GM12878 (cell line): ENCODE data around the gene PMM1. TPM values are rescaled to one million over a fixed set of nuclear protein-coding genes. Genes with fewer than 3 reads are reported as not detected.

Experiments
- FOXK2 ChIP-seq: fragments of 450-650 bp; IDR thresholded peaks from 2 replicates; pipeline ENCODE4 v1.6.1; 2017; ENCODE audit warnings: mild to moderate bottlenecking, moderate library complexity
- MXI1 ChIP-seq: fragments of 150-350 bp; IDR thresholded peaks from 2 replicates; pipeline ENCODE4 v1.6.1; 2011; ENCODE audit warnings: low read depth, mild to moderate bottlenecking, inconsistent platforms, low read length, improper control_type of control experiment
- NFXL1 ChIP-seq: fragments of 450-650 bp; IDR thresholded peaks from 2 replicates; pipeline ENCODE4 v1.6.1; 2017; ENCODE audit warnings: antibody characterized with exemption, mild to moderate bottlenecking, borderline replicate concordance
- SPI1 ChIP-seq: IDR thresholded peaks from 2 replicates; pipeline ENCODE4 v1.6.1; 2011; ENCODE audit warnings: low read depth, mild to moderate bottlenecking, low read length, moderate library complexity, borderline replicate concordance; ENCODE audit not compliant: insufficient read depth
- TARDBP ChIP-seq: IDR thresholded peaks from 2 replicates; pipeline ENCODE4 v1.6.1; 2016; ENCODE audit warnings: borderline replicate concordance
- TCF7 ChIP-seq: IDR thresholded peaks from 2 replicates; pipeline ENCODE4 v1.6.1; 2014; ENCODE audit warnings: antibody characterized with exemption, borderline replicate concordance
- ZBED1 ChIP-seq: IDR thresholded peaks from 2 replicates; pipeline ENCODE4 v1.6.1; 2016; ENCODE audit warnings: borderline replicate concordance
- polyA plus RNA-seq, 11 experiments: library from polyadenylated mRNA; depleted of rRNA in 4 of 11; unstranded in 6 of 11; stranded (reverse) in 5 of 11; fragments of >200 nt; fragmentation: Nextera tagmentation in 4 of 11; fragmentation: Illumina TruSeq in 1 of 11; extraction: Ambion mirVana in 4 of 11; extraction: Trizol in 1 of 11; gene quantifications; 1 replicate in 1 of 11; 2 replicates in 10 of 11; pipeline versions ENCODE4 v1.2.1 to v1.2.3, GENCODE V29; 2011 to 2016; ENCODE audit warnings: inconsistent platforms in 2 of 11, missing spikeins in 2 of 11, low read depth in 1 of 11
- total RNA-seq, 4 experiments: library from RNA; depleted of rRNA in 3 of 4; stranded (reverse); fragments of >200 nt in 3 of 4; fragmentation: Illumina TruSeq in 1 of 4; extraction: Trizol in 1 of 4; gene quantifications; 2 replicates each; pipeline versions ENCODE4 v1.2.1 to v1.2.3, GENCODE V29; 2013 to 2021
- TF ChIP-seq, protein P1 (sequence below): IDR thresholded peaks from 2 replicates; pipeline ENCODE4 v1.6.1; 2012; ENCODE audit warnings: low read depth, low read length, improper control_type of control experiment
- TF ChIP-seq, protein P2 (sequence below): fragments of 450-650 bp; IDR thresholded peaks from 2 replicates; pipeline ENCODE4 v1.6.1; 2016; ENCODE audit warnings: mild to moderate bottlenecking, moderate library complexity, borderline replicate concordance
- TF ChIP-seq, protein P3 (sequence below): IDR thresholded peaks from 2 replicates; pipeline ENCODE4 v1.6.1; 2011; ENCODE audit warnings: mild to moderate bottlenecking, low read depth, low read length, moderate library complexity; ENCODE audit not compliant: insufficient replicate concordance
- TF ChIP-seq, protein P4 (sequence below): fragments of 450-650 bp; IDR thresholded peaks from 2 replicates; pipeline ENCODE4 v1.6.1; 2017; ENCODE audit warnings: low read depth, mild to moderate bottlenecking, moderate library complexity
- TF ChIP-seq, protein P5 (sequence below): fragments of 450-650 bp; IDR thresholded peaks from 2 replicates; pipeline ENCODE4 v1.6.1; 2017; ENCODE audit warnings: borderline replicate concordance
- TF ChIP-seq, protein P6 (sequence below): fragments of 450-650 bp; formaldehyde crosslinking; IDR thresholded peaks from 2 replicates; pipeline ENCODE4 v1.5.0; 2022; ENCODE audit warnings: mild to moderate bottlenecking, missing genetic modification characterization

The PMM1 gene
- total and polyA plus RNA-seq, 10 of the 15 experiments (the other 5 are each of a cell fraction or from before 2014, with no cell fraction given) = 8.2 to 32.2 (median 16.9) TPM

DNA sequence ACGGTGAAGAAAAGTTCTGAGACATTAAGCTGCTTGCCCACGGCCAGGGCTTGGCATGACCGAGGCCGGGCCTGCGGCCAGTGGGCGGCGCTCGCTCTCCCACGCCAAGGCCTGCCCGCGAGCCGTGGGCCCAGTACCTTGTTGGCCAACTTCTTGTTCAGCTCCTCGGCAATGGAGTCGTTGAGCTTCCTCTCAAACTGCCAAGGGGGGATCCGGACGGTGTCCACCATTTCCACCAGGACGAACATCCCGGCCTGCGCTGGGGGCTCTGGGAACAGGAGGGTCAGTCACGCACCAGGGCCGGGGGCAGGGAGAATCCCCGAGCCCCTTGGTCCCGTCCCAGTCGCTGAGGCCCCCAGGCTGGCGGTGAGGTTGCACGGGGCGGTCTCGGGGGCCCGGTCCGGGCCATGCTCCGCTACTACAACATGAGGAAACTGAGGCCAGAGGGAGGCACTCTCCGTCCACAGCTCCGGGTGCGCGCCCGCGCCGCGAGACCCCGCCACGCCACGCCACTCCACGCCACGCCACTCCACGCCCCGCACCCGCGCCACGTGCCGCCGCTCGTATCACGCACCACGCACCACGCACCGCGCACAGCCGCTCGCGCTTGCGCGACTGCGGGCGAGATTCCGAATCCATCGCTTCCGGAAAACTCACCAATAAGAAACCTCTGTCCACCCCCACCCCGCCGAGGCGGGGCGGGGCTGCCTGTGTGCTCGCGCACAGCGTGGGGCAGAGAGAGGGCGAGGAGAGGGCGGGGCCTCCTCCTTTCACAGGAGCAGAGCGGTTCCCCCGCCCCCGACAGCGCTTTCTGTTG lies 45.6 kb downstream of the PMM1 start, which contains the start of gene POLR3H (continued):
- TF ChIP-seq MXI1 (peak; percentile 88), ZBED1 (no peak), SPI1 (no peak), TARDBP (no peak), NFXL1 (no peak), TCF7 (no peak), FOXK2 (no peak)
- TF ChIP-seq, protein P1, sequence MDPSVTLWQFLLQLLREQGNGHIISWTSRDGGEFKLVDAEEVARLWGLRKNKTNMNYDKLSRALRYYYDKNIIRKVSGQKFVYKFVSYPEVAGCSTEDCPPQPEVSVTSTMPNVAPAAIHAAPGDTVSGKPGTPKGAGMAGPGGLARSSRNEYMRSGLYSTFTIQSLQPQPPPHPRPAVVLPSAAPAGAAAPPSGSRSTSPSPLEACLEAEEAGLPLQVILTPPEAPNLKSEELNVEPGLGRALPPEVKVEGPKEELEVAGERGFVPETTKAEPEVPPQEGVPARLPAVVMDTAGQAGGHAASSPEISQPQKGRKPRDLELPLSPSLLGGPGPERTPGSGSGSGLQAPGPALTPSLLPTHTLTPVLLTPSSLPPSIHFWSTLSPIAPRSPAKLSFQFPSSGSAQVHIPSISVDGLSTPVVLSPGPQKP = peak; percentile 68
- TF ChIP-seq, protein P2, sequence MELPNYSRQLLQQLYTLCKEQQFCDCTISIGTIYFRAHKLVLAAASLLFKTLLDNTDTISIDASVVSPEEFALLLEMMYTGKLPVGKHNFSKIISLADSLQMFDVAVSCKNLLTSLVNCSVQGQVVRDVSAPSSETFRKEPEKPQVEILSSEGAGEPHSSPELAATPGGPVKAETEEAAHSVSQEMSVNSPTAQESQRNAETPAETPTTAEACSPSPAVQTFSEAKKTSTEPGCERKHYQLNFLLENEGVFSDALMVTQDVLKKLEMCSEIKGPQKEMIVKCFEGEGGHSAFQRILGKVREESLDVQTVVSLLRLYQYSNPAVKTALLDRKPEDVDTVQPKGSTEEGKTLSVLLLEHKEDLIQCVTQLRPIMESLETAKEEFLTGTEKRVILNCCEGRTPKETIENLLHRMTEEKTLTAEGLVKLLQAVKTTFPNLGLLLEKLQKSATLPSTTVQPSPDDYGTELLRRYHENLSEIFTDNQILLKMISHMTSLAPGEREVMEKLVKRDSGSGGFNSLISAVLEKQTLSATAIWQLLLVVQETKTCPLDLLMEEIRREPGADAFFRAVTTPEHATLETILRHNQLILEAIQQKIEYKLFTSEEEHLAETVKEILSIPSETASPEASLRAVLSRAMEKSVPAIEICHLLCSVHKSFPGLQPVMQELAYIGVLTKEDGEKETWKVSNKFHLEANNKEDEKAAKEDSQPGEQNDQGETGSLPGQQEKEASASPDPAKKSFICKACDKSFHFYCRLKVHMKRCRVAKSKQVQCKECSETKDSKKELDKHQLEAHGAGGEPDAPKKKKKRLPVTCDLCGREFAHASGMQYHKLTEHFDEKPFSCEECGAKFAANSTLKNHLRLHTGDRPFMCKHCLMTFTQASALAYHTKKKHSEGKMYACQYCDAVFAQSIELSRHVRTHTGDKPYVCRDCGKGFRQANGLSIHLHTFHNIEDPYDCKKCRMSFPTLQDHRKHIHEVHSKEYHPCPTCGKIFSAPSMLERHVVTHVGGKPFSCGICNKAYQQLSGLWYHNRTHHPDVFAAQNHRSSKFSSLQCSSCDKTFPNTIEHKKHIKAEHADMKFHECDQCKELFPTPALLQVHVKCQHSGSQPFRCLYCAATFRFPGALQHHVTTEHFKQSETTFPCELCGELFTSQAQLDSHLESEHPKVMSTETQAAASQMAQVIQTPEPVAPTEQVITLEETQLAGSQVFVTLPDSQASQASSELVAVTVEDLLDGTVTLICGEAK = no peak
- TF ChIP-seq, protein P3, sequence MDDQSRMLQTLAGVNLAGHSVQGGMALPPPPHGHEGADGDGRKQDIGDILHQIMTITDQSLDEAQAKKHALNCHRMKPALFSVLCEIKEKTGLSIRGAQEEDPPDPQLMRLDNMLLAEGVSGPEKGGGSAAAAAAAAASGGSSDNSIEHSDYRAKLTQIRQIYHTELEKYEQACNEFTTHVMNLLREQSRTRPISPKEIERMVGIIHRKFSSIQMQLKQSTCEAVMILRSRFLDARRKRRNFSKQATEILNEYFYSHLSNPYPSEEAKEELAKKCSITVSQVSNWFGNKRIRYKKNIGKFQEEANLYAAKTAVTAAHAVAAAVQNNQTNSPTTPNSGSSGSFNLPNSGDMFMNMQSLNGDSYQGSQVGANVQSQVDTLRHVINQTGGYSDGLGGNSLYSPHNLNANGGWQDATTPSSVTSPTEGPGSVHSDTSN = no peak
- TF ChIP-seq, protein P4, sequence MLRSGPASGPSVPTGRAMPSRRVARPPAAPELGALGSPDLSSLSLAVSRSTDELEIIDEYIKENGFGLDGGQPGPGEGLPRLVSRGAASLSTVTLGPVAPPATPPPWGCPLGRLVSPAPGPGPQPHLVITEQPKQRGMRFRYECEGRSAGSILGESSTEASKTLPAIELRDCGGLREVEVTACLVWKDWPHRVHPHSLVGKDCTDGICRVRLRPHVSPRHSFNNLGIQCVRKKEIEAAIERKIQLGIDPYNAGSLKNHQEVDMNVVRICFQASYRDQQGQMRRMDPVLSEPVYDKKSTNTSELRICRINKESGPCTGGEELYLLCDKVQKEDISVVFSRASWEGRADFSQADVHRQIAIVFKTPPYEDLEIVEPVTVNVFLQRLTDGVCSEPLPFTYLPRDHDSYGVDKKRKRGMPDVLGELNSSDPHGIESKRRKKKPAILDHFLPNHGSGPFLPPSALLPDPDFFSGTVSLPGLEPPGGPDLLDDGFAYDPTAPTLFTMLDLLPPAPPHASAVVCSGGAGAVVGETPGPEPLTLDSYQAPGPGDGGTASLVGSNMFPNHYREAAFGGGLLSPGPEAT = peak; percentile 20; the same call in 1 of the 2 replicates
- TF ChIP-seq, protein P5, sequence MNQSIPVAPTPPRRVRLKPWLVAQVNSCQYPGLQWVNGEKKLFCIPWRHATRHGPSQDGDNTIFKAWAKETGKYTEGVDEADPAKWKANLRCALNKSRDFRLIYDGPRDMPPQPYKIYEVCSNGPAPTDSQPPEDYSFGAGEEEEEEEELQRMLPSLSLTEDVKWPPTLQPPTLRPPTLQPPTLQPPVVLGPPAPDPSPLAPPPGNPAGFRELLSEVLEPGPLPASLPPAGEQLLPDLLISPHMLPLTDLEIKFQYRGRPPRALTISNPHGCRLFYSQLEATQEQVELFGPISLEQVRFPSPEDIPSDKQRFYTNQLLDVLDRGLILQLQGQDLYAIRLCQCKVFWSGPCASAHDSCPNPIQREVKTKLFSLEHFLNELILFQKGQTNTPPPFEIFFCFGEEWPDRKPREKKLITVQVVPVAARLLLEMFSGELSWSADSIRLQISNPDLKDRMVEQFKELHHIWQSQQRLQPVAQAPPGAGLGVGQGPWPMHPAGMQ = no peak
- TF ChIP-seq, protein P6, sequence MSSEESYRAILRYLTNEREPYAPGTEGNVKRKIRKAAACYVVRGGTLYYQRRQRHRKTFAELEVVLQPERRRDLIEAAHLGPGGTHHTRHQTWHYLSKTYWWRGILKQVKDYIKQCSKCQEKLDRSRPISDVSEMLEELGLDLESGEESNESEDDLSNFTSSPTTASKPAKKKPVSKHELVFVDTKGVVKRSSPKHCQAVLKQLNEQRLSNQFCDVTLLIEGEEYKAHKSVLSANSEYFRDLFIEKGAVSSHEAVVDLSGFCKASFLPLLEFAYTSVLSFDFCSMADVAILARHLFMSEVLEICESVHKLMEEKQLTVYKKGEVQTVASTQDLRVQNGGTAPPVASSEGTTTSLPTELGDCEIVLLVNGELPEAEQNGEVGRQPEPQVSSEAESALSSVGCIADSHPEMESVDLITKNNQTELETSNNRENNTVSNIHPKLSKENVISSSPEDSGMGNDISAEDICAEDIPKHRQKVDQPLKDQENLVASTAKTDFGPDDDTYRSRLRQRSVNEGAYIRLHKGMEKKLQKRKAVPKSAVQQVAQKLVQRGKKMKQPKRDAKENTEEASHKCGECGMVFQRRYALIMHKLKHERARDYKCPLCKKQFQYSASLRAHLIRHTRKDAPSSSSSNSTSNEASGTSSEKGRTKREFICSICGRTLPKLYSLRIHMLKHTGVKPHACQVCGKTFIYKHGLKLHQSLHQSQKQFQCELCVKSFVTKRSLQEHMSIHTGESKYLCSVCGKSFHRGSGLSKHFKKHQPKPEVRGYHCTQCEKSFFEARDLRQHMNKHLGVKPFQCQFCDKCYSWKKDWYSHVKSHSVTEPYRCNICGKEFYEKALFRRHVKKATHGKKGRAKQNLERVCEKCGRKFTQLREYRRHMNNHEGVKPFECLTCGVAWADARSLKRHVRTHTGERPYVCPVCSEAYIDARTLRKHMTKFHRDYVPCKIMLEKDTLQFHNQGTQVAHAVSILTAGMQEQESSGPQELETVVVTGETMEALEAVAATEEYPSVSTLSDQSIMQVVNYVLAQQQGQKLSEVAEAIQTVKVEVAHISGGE (CRISPR knock-in tag) = no peak
